Measurements from ENCODE around the gene MAPKAP1.

The MAPKAP1 gene

DNA sequence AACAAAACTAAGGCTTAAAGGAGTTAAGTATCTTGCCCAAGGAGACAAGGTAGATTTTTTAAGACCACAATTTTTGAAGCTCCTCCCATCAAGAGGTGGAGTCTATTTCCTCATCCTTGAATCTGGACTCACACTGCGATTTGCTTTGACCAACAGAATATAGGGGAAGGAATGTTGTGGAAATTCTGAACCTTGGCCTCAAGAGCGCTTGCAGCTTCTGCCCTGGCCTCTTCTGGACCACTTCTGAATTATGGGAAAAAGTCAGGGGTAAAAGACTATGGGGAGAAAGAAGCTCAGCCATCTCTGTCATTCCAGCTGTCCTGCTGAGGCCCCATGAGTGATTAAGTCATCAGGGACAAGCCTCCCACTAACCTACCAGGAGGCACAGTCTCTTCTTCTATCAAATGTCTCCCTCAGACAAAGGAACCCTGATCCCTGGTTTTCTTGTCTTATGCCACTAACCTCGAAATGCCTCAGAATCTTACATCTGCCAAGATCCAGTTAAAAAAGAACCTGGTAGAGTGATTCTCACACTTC lies 25.9 kb downstream of the MAPKAP1 start:
- POLR2A ChIA-PET: interaction anchor here (2.4 kb wide), 1 partner anchor 26 kb away, joined by 10 read pairs; the partner anchor contains the start of gene MAPKAP1
- CTCF ChIA-PET: interaction anchor here (0.7 kb wide), 1 partner anchor 261 kb away, joined by 3 read pairs; no protein-coding TSS in a partner anchor
- TF ChIP-seq BHLHE40 (IDR thresholded peaks at IDR 0.05; ENCODE audit: borderline replicate concordance): no peak
- TF ChIP-seq, protein P1, sequence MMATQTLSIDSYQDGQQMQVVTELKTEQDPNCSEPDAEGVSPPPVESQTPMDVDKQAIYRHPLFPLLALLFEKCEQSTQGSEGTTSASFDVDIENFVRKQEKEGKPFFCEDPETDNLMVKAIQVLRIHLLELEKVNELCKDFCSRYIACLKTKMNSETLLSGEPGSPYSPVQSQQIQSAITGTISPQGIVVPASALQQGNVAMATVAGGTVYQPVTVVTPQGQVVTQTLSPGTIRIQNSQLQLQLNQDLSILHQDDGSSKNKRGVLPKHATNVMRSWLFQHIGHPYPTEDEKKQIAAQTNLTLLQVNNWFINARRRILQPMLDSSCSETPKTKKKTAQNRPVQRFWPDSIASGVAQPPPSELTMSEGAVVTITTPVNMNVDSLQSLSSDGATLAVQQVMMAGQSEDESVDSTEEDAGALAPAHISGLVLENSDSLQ (IDR thresholded peaks at IDR 0.05): peak; percentile 66
- DNase-seq (ENCODE audit: extremely low spot score): peak; percentile 18

DNA sequence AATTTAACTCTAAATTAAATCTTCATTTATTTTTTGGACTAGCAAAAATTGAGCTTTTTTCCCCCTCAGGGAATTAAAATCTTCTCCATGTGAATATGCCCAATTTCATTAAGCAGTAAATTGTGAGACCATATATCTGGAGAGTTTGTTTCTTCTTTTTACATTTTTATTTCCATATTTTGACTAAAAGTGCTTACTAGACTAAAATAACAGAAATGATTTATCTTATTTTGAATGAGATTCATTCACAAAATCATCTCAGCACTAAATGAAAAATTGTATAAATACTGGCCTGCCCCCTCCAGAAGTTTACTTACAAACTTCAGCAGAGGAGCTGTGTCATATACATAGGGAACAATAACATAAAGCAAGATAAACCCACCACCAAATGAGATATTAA lies 26.6 kb downstream of the MAPKAP1 start:
- DNase-seq (ENCODE audit: extremely low spot score): no peak
- POLR2A ChIA-PET: interaction anchor here (2.4 kb wide), 1 partner anchor 26 kb away, joined by 10 read pairs; the partner anchor contains the start of gene MAPKAP1
- CTCF ChIA-PET: interaction anchor here (0.5 kb wide), 1 partner anchor 32 kb away, joined by 3 read pairs; no protein-coding TSS in a partner anchor
- TF ChIP-seq ZNF384 (IDR thresholded peaks at IDR 0.05): no peak
- no peak for TF ChIP-seq L3MBTL2 (conservative IDR thresholded peaks at IDR 0.05)
- no peak for TF ChIP-seq FOXA1 (IDR thresholded peaks at IDR 0.05)

DNA sequence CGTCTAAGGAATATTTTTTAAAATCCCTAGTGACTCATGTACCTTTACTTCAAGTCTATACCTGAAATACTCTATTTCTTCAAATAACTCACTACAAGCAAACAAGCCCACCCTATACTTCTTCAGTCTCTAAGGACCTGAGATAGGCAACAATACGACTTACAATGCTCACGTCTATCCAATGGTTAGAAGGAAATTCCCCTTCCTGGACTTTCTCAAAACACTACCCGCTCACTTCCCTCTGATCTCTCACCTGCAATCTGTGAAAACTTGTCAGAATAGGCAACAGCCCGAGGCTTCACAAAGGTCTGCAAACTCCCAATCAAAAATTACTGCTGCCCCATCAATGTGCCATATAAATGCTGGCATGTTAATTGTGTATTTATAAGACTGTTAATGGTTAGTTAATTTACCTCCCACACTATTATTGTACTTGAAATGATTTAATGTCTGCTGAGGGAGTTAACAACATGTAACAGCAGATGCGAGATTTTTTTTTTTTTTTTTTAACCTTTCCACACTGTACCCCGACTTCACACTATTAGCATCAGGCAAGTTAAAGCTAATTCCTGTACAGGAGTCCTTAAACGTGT lies 27.3 kb downstream of the MAPKAP1 start:
- TF ChIP-seq ZNF384 (IDR thresholded peaks at IDR 0.05): peak; percentile 53
- no peak for TF ChIP-seq ELF4 (IDR thresholded peaks at IDR 0.05)
- TF ChIP-seq HDGF (IDR thresholded peaks at IDR 0.05; ENCODE audit: borderline replicate concordance): no peak
- TF ChIP-seq, protein P1 (IDR thresholded peaks at IDR 0.05): peak; percentile 70; the same call in 1 of the 2 replicates
- POLR2A ChIA-PET: no interaction called here
- no peak for DNase-seq (ENCODE audit: extremely low spot score)
- CTCF ChIA-PET: interaction anchor here (0.5 kb wide), 1 partner anchor 32 kb away, joined by 3 read pairs; no protein-coding TSS in a partner anchor

DNA sequence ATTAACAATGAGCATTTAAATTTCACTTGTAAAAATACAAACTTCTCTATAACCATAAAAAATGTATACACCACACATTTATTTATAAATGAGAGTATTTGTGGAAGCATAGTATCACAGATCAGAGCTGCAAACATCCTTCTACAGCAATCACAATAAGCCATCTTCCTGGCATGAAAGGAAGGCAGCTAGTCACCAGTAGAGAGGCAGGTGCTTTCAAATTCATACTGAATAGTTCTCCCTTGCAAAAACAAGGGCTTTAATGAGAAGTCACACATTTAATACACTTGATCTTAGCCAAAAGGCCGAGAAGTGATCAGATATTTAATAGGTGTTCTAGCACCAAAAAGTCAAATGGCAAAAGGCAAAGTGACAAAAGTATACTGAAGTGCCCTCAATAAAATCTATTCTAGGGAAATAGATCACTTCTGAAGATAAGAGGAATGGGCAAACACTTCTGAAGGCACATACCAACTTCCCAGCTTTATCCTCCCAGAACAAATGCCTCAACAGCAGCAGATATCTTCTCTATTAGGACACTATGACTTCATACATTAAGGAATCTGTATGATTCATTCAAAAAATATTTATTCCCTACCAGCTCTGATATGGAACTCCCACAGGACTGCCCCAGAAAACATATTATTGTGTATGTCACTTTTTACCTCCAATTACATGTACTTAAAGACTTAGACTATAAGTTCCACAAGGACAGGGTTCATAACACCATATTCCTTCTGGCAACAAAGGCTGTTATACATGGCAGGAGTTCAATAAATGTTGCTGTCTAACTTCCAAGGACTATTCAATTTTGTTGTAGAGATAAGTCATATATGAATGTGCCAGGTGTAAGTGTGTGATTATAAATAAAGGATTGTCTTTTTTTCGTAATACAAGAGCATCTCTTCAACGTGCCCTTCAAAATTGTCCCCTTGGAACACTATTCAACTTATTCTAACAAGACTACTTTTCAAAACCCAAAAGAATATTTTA lies 31.7 kb downstream of the MAPKAP1 start:
- ChIA-PET CTCF (interaction anchor here (0.9 kb wide), 1 partner anchor 33 kb away, joined by 3 read pairs; no protein-coding TSS in a partner anchor), POLR2A (interaction anchor here (0.6 kb wide), 1 partner anchor 31 kb away, joined by 3 read pairs; the partner anchor contains the start of gene MAPKAP1)
- no peak for DNase-seq (ENCODE audit: extremely low spot score)
- TF ChIP-seq HDGF (IDR thresholded peaks at IDR 0.05; ENCODE audit: borderline replicate concordance) (no peak), CTBP1 (IDR thresholded peaks at IDR 0.05; ENCODE audit: borderline replicate concordance) (no peak), ZNF384 (IDR thresholded peaks at IDR 0.05) (no peak)

DNA sequence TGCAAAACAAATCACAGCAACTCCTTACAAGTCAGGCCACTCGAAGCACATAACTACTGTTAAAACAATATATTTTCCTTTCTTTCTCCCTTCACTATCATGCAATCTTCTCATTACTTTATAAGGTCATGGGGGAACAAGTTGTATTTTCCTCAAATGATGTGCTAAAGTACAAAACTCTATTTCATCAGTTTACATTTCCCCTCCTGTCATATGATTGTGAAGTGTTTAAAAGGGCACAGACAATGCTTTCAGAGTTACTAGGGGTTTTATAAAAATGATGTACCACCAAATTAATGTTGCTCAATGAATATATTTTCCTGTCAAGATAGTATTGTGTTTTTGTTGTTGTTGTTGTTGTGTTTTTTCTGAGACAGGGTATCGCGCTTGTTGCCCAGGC lies 34.1 kb downstream of the MAPKAP1 start:
- no peak for DNase-seq (ENCODE audit: extremely low spot score)

DNA sequence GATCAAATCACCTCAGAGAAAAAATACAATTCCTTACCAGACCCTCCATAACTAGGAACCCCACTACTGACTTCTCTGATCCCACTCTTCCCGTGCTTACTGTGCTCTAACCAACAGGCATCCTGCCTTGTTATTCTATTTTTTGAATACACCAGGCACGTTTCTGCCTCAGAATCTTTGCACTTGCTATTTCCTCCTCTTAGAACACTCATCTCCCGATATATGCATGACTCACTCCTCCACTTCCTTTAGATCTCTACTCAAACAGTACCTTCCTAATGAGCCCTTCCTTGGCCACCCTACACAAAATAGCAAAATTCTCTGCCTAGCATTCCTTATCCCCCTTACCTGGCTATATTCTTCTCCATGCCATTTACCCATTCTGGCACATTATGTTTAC lies 43.9 kb downstream of the MAPKAP1 start:
- TF ChIP-seq FOXK2 (IDR thresholded peaks at IDR 0.05) (no peak), SUZ12 (IDR thresholded peaks at IDR 0.05) (no peak), ZNF384 (IDR thresholded peaks at IDR 0.05) (no peak), TARDBP (IDR thresholded peaks at IDR 0.05) (no peak), FOXA1 (IDR thresholded peaks at IDR 0.05) (no peak), CTBP1 (IDR thresholded peaks at IDR 0.05; ENCODE audit: borderline replicate concordance) (no peak), BHLHE40 (IDR thresholded peaks at IDR 0.05; ENCODE audit: borderline replicate concordance) (no peak), ARNT (IDR thresholded peaks at IDR 0.05) (no peak), NFRKB (IDR thresholded peaks at IDR 0.05) (no peak), L3MBTL2 (conservative IDR thresholded peaks at IDR 0.05) (no peak), ELF4 (IDR thresholded peaks at IDR 0.05) (no peak), SP1 (IDR thresholded peaks at IDR 0.05) (no peak), FOXM1 (IDR thresholded peaks at IDR 0.05; ENCODE audit: borderline replicate concordance) (no peak), HDGF (IDR thresholded peaks at IDR 0.05; ENCODE audit: borderline replicate concordance) (no peak)
- TF ChIP-seq, protein P1 (IDR thresholded peaks at IDR 0.05): no peak
- no peak for DNase-seq (ENCODE audit: extremely low spot score)
- ChIA-PET POLR2A (no interaction called here), CTCF (no interaction called here)

More for the DNA sequence above, 34.1 kb downstream of the MAPKAP1 start:
- POLR2A ChIA-PET: no interaction called here
- CTCF ChIA-PET: no interaction called here
- TF ChIP-seq FOXK2 (IDR thresholded peaks at IDR 0.05) (no peak), ELF4 (IDR thresholded peaks at IDR 0.05) (no peak), SUZ12 (IDR thresholded peaks at IDR 0.05) (no peak), FOXA1 (IDR thresholded peaks at IDR 0.05) (no peak), L3MBTL2 (conservative IDR thresholded peaks at IDR 0.05) (no peak), SP1 (IDR thresholded peaks at IDR 0.05) (no peak), CTBP1 (IDR thresholded peaks at IDR 0.05; ENCODE audit: borderline replicate concordance) (no peak)

All from HEK293T (cell line).